ENCODE measurements around the gene TGFB2. TPM values are rescaled to one million over a fixed set of nuclear protein-coding genes. Genes with fewer than 3 reads are reported as not detected.

Gene TGFB2
- polyA plus RNA-seq, 3 donors: 0.67 to 1.7 (median 1.0) TPM

DNA sequence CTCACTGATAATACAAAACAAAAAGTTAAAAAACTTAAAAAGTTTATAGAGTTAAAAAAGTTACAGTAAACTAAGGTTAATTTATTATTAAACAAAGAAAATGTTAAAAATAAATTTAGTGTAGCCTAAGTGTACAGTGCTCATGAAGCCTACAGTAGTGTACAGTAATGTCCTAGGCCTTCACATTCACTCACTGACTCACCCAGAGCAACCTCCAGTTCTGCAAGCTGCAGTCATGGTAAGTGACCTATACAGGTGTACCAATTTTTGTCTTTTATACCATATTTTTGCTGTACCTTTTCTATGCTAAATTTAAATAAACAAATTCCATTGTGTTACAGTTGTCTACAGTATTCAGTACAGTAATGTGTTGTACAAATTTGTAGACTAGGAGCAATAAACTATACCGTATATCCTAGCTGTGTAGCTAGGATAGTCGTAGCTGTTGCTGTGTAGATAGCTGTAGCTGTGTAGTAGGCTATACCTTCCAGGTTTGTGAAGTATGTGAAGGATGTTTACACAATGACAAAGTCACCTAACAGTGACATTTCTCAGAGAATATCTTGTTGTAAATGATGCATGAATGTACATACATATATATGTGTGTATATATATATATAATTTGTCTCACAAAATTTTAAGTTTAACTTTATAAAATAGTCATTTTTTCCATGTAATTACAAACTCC, 140.2 kb downstream of the TGFB2 start:
- no peak overlapping the region for H3K27ac ChIP-seq (ENCODE audit: low read depth, low read length)
- WGBS, 3 donors: 66 to 93% (median 91%) methylated on average over 2 of the region's 2 CpGs

DNA sequence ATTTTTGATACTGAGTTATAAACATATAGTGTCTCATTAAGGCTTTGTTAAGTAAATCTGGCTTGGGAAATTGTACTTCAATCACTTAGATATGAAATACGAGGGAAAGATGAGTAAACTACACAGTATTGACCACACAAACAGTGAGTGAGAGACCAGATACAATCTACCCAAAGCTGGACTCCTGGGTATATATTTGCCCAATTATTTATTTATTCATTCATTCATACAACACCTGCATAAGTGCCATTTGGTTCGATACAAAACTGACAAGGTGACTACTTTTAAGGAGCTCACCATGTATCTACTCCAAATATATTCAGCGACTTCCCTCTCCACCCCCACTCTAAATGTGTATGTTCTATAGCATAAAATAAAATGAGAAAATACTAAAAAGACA, 143.4 kb downstream of the TGFB2 start:
- WGBS, 3 donors: 81 to 90% (median 89%) methylated on average over 3 of the region's 3 CpGs
- H3K27ac ChIP-seq (ENCODE audit: low read depth, low read length): no peak overlapping the region

DNA sequence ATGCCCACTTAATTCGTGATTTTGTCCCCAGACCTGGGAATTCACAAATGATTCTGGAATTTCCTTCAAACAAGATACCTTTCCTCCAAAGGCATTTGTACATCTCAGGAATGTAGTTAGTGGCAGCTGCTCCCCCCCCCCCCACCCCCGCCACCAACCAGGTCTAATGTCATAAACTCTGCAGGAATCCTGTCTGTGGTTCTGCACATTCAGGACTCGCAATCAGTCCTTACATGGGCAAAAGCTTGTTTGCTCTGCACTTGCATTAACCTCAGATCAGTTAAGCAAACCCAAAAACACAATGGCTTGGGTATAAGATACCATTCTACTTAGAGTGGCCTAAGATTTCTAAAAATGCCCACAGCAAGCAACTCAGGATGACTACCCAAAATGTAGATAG, 143.8 kb downstream of the TGFB2 start:
- no peak overlapping the region for H3K27ac ChIP-seq (ENCODE audit: low read depth, low read length)

DNA sequence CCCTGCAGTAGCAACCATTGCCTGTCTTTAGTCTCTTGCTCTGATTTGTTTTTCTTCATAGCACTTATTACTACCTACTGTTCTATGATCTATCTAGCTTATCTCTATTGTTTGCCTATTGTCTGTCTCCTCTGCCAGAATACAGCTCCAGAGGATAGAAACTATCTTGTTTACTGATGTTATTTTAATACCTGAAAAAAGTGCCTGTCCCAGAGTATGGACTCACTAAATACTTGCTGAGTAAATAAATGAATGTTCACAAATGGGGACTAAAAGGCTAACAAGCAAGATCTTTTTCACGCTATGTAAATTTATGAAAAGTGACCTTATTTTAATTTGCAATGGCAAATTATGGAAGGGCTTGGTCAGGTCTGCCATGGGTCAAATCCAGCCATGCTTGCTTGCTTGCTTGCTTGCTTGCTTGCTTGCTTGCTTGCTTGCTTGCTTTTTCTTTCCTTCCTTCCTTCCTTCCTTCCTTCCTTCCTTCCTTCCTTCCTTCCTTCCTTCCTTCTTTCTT, 145.3 kb downstream of the TGFB2 start:
- WGBS, 3 donors: 93 to 95% (median 94%) methylated on average over 1 of the region's 1 CpG
- no peak overlapping the region for H3K27ac ChIP-seq (ENCODE audit: low read depth, low read length)

More for the DNA sequence above, 143.8 kb downstream of the TGFB2 start:
- WGBS, 3 donors: 86 to 95% (median 86%) methylated on average over 3 of the region's 3 CpGs

DNA sequence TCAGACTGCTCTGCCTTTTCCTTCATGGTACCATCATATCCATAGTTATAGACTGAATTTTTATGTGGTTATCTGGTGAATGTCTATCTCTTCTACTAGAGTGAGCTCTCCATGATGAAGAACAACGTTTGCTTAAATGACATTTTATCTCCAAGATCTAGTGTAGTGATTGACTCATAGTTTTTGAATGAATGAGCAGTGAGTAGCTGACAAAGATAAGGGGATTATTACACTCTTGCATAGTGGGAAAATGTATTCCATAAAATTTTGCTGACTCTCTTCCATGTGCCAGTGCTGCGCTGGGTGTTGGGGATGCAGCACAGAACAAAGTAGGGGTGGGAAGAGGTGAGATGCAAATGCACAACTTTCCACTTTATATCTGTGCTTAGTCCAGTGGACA, 147.7 kb downstream of the TGFB2 start:
- 65 to 84% (median 75%) methylated on average over 2 of the region's 2 CpGs for WGBS, 3 donors
- H3K27ac ChIP-seq (ENCODE audit: low read depth, low read length): no peak overlapping the region

DNA sequence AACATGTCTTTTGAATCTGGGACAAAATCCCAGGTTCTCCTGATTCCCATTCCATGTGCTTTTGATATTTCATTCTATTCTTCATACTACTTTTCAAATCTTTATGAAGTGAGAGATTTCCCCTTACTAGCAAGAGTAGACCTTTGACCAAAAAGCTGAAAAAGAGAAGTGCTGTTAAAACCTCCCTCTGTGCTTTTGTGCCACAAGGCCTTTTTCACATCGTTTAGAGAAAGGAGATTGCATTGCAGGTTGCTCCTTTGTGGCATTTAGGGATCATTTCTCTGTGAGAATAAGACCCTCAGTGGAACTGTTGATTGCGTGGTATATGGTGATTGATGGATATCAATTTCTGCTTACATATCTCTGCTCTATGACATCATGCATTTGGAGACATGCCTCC, 148.8 kb downstream of the TGFB2 start:
- WGBS, 3 donors: 43 to 69% (median 68%) methylated on average over 2 of the region's 2 CpGs
- no peak overlapping the region for H3K27ac ChIP-seq (ENCODE audit: low read depth, low read length)

Other genes starting within 250 kb of the TGFB2 start
- 1 to 10 TPM; 1.3 to 8.2 (median 3.8) TPM for gene RRP15, start 60.0 kb upstream of the TGFB2 start, polyA plus RNA-seq

Measured in adipose tissue (tissue), 3 donors.